GM10266 (cell line): ENCODE data around the gene L3MBTL3.
"Not testable (repeated sequence)": the region's sequence is repeated elsewhere in the genome, so short reads cannot be mapped to it uniquely, and the experiment has no call there.

Experiments
- DNase-seq: peaks from one replicate; pipeline ENCODE4 v3.0.0; 2012; ENCODE audit errors: extremely low spot score
- TF ChIP-seq, protein P1 (sequence below): IDR thresholded peaks from 2 replicates; pipeline ENCODE4 v1.5.1; 2012; ENCODE audit warnings: mild to moderate bottlenecking, low read depth; ENCODE audit not compliant: control insufficient read depth, insufficient read depth; ENCODE audit errors: missing control alignments

The L3MBTL3 gene

DNA sequence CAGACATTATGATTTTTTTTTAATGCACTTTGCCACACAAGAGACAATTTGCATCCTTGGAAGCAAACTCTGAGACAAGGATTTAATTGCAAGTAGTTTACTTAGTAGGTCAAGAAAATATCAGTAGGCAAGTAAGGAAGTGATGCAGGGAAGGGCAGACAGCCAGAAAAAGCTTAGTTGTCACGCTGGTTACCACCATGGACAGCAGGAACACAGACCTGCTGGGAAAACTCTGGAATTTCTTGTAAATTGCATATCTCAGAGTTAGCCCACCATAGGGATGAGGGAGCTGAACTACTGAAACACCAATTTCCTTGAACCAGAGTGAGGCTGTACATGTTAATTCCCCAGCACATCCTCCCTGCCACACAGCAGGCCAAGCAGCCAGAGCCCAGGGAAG lies 92.7 kb downstream of the L3MBTL3 start:
- TF ChIP-seq, protein P1, sequence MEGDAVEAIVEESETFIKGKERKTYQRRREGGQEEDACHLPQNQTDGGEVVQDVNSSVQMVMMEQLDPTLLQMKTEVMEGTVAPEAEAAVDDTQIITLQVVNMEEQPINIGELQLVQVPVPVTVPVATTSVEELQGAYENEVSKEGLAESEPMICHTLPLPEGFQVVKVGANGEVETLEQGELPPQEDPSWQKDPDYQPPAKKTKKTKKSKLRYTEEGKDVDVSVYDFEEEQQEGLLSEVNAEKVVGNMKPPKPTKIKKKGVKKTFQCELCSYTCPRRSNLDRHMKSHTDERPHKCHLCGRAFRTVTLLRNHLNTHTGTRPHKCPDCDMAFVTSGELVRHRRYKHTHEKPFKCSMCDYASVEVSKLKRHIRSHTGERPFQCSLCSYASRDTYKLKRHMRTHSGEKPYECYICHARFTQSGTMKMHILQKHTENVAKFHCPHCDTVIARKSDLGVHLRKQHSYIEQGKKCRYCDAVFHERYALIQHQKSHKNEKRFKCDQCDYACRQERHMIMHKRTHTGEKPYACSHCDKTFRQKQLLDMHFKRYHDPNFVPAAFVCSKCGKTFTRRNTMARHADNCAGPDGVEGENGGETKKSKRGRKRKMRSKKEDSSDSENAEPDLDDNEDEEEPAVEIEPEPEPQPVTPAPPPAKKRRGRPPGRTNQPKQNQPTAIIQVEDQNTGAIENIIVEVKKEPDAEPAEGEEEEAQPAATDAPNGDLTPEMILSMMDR = no peak

DNA sequence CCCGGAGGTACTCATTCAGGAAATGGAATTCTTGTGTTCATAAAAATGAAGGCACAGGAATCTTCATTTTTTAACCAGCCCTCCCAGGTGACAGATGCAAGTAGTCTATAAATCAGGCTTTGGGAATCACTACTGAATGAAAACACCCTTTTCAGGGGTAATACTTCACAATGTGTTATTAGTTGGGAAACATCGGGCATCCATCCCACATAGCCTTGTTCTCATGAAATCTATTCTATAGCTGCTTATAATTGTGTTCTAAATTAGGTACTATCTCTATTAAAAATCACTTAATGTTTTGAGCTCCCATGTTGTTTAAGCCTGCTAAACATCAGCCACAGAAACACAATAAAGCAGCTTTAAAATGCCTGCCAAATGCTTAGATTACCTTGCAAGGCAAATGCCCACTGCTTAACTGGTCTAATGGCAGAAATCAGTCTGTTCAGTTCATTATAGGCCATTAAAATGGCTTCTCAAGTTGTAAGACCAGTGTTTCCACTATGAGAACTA lies 94.9 kb downstream of the L3MBTL3 start:
- TF ChIP-seq, protein P1 = no peak

More for the DNA sequence above, 92.7 kb downstream of the L3MBTL3 start:
- DNase-seq = no peak

DNA sequence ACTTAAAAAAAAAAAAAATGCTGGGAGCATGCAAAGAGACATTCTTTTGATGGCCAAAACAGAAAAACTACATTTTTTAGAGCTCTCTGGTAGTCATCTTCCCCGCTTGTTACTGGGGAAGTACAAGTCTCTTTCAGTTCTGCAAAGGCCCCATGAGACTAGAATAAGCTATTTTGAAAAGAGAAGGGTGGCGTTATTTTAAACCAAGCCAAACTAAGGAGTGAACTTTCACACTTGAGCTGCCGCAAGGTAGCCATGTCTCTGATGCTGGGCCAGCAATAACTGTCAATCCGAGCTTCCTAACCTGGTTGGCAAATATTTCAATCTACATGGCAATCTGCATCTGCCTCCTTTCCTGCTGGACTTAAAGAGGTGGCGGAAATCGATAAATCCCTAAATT lies 96.7 kb downstream of the L3MBTL3 start:
- peak; percentile 49 for DNase-seq
- TF ChIP-seq, protein P1 = no peak

More for the DNA sequence above, 94.9 kb downstream of the L3MBTL3 start:
- DNase-seq = no peak

DNA sequence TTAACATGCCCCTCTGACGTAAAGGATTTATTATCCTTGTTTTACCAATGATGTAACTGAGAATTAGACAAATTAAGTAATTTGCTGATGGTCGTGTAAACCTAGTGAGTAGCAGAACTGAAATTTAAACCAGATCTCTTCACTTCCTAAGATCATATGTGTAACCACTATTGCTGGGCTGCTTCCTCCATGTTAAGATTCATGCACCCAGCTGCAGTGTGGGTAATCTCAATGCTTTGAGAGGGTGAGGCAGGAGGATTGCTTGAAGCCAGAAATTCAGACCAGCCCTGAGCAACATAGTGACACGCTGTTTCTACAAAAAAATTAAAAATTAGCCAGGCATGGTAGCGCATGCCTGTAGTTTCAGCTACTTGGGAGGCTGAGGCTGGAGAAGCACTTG lies 97.9 kb downstream of the L3MBTL3 start:
- TF ChIP-seq, protein P1 = no peak
- DNase-seq = peak; percentile 6

DNA sequence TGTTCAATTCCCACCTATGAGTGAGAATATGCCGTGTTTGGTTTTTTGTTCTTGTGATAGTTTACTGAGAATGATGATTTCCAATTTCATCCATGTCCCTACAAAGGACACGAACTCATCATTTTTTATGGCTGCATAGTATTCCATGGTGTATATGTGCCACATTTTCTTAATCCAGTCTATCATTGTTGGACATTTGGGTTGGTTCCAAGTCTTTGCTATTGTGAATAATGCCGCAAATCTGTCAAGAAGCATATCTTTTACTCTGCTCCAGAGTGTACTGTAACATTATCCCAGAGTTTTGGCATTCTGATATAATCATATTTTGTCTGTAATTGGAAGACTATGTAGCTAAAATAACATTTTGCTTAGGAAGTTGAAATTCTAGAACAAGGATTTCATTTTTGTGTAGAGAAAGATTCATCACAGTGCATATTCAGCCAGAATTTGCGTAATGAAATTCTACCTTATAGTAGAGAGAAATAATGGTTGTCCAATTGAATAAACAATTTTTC lies 98.9 kb downstream of the L3MBTL3 start:
- DNase-seq = not testable (repeated sequence)

DNA sequence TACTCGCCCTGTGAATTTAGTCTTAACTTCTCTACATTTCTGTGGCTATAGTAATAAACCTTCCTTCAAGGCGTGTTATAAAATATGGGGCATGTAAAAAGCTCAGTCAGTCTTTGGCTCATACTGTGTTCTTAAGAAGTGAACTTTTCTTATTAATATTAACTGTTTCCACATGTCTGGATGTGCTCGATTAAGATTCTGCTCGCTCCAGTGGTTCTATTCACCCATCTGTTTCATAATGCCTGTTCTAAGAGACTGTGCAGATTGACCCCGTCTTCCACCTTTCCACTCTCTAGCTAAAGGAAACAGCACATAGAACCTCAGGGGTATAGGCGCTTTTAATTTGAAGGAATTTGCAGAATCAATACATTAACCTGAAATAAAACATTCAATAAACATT lies 99.9 kb downstream of the L3MBTL3 start:
- TF ChIP-seq, protein P1 = no peak
- no peak for DNase-seq

DNA sequence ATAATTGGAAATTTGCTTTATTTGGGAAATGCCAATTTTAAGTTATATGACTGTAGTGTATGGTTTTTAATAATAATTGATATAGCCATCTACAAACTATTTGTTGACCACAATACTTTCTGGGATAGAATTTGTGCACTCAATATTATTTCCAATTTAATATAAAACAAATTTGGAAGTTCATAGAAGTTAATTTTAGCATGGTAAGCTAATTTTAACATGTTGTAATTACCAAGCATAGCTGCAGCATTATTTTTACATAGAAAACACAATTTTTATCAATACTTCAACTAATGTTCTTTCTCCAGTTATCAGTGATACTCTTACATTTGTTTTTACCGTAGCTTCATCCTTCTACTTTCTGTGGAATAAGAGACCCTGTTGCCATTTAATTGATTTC lies 100.8 kb downstream of the L3MBTL3 start:
- DNase-seq = no peak

More for the DNA sequence above, 100.8 kb downstream of the L3MBTL3 start:
- TF ChIP-seq, protein P1 = no peak
